WTC11 (cell line): ENCODE results near the gene SLC25A19.

ENCODE experiments used
- CREB1 ChIP-seq: sonication (generic); formaldehyde crosslinking; IDR thresholded peaks from 2 replicates; pipeline ENCODE4 v1.8.0; 2023; ENCODE audit warnings: mild to moderate bottlenecking, missing genetic modification reagents
- GRHL2 ChIP-seq: fragments of 250-450 bp; sonication (Bioruptor Pico); IDR thresholded peaks from 2 replicates; pipeline ENCODE4 v1.8.0; 2022; ENCODE audit warnings: mild to moderate bottlenecking, moderate library complexity; ENCODE audit not compliant: insufficient replicate concordance, severe bottlenecking
- SMAD3 ChIP-seq: sonication (generic); formaldehyde crosslinking; IDR thresholded peaks from 2 replicates; pipeline ENCODE4 v1.8.0; 2022; ENCODE audit warnings: missing genetic modification reagents, mild to moderate bottlenecking, borderline replicate concordance
- TF ChIP-seq, protein P1 (sequence below): fragments of 200-600 bp; IDR thresholded peaks from 2 replicates; pipeline ENCODE4 v1.8.0; 2022; ENCODE audit warnings: antibody characterized with exemption
- TF ChIP-seq, protein P2 (sequence below): sonication (generic); formaldehyde crosslinking; conservative IDR thresholded peaks from 2 replicates; pipeline ENCODE4 v1.8.1; 2022; ENCODE audit warnings: mild to moderate bottlenecking, missing genetic modification reagents
- TF ChIP-seq, protein P3 (sequence below): sonication (generic); formaldehyde crosslinking; IDR thresholded peaks from 2 replicates; pipeline ENCODE4 v1.8.1; 2023; ENCODE audit warnings: mild to moderate bottlenecking, missing genetic modification reagents, borderline replicate concordance
- TF ChIP-seq, protein P4 (sequence below): sonication (generic); formaldehyde crosslinking; IDR thresholded peaks from 2 replicates; pipeline ENCODE4 v1.8.0; 2022; ENCODE audit warnings: mild to moderate bottlenecking, missing genetic modification reagents

DNA sequence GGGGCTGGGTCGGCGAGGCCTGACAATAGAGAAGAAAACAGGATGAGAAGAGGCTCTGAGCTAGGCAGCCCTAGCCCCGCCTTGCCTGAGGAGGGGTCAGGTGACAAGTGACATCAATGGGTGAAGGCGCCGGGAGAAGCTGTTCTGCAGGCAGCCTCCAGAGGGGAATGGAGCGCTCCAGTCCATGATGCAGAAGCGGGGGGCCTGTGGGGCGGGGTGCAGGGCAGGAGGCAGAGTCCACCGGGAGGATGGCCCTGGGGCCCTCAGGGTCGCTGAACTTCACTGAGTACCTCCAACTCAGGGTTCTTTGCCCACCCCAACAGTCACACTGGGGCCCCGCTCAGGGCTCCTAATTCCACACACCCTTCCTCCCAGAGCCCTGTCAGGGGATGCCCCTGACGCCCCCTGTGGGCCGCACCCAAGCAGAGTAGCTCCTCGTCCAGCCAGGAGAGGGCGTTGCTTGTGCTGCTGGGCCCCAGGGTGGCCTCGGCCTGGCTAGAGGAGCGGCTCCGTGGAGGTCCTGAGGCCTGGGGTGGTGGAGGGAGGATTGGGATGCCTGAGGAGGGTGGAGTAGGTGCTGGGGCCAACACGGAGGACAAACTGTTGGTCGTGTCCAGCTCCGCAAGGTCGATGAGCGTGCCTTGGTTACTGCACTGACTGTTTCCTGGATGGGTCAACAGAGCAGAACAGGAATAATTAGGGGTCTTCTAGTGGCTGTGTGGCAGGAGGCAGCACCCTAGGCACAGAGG is 48.7 kb downstream of the SLC25A19 start:
- TF ChIP-seq, protein P1, sequence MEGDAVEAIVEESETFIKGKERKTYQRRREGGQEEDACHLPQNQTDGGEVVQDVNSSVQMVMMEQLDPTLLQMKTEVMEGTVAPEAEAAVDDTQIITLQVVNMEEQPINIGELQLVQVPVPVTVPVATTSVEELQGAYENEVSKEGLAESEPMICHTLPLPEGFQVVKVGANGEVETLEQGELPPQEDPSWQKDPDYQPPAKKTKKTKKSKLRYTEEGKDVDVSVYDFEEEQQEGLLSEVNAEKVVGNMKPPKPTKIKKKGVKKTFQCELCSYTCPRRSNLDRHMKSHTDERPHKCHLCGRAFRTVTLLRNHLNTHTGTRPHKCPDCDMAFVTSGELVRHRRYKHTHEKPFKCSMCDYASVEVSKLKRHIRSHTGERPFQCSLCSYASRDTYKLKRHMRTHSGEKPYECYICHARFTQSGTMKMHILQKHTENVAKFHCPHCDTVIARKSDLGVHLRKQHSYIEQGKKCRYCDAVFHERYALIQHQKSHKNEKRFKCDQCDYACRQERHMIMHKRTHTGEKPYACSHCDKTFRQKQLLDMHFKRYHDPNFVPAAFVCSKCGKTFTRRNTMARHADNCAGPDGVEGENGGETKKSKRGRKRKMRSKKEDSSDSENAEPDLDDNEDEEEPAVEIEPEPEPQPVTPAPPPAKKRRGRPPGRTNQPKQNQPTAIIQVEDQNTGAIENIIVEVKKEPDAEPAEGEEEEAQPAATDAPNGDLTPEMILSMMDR, result peak; percentile 84
- TF ChIP-seq, protein P2, sequence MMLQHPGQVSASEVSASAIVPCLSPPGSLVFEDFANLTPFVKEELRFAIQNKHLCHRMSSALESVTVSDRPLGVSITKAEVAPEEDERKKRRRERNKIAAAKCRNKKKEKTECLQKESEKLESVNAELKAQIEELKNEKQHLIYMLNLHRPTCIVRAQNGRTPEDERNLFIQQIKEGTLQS, result no peak
- TF ChIP-seq, protein P3, sequence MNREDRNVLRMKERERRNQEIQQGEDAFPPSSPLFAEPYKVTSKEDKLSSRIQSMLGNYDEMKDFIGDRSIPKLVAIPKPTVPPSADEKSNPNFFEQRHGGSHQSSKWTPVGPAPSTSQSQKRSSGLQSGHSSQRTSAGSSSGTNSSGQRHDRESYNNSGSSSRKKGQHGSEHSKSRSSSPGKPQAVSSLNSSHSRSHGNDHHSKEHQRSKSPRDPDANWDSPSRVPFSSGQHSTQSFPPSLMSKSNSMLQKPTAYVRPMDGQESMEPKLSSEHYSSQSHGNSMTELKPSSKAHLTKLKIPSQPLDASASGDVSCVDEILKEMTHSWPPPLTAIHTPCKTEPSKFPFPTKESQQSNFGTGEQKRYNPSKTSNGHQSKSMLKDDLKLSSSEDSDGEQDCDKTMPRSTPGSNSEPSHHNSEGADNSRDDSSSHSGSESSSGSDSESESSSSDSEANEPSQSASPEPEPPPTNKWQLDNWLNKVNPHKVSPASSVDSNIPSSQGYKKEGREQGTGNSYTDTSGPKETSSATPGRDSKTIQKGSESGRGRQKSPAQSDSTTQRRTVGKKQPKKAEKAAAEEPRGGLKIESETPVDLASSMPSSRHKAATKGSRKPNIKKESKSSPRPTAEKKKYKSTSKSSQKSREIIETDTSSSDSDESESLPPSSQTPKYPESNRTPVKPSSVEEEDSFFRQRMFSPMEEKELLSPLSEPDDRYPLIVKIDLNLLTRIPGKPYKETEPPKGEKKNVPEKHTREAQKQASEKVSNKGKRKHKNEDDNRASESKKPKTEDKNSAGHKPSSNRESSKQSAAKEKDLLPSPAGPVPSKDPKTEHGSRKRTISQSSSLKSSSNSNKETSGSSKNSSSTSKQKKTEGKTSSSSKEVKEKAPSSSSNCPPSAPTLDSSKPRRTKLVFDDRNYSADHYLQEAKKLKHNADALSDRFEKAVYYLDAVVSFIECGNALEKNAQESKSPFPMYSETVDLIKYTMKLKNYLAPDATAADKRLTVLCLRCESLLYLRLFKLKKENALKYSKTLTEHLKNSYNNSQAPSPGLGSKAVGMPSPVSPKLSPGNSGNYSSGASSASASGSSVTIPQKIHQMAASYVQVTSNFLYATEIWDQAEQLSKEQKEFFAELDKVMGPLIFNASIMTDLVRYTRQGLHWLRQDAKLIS (CRISPR knock-in tag), result no peak
- TF ChIP-seq GRHL2 (CRISPR knock-in tag), result no peak
- TF ChIP-seq, protein P4, sequence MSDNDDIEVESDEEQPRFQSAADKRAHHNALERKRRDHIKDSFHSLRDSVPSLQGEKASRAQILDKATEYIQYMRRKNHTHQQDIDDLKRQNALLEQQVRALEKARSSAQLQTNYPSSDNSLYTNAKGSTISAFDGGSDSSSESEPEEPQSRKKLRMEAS, result no peak
- TF ChIP-seq SMAD3, result no peak
- no peak for TF ChIP-seq CREB1 (CRISPR knock-in tag)
